GM21360 (cell line): Measurements from ENCODE around the gene ZNF598.
"Not testable (repeated sequence)": the region's sequence is repeated elsewhere in the genome, so short reads cannot be mapped to it uniquely, and the experiment has no call there.

Source experiments
- ATAC-seq: cut with Tn5 transposase; IDR thresholded peaks from one replicate; pipeline ENCODE4 v1.9.1; 2021; ENCODE audit warnings: mild to moderate bottlenecking, moderate library complexity; ENCODE audit not compliant: unreplicated experiment

Gene ZNF598

DNA sequence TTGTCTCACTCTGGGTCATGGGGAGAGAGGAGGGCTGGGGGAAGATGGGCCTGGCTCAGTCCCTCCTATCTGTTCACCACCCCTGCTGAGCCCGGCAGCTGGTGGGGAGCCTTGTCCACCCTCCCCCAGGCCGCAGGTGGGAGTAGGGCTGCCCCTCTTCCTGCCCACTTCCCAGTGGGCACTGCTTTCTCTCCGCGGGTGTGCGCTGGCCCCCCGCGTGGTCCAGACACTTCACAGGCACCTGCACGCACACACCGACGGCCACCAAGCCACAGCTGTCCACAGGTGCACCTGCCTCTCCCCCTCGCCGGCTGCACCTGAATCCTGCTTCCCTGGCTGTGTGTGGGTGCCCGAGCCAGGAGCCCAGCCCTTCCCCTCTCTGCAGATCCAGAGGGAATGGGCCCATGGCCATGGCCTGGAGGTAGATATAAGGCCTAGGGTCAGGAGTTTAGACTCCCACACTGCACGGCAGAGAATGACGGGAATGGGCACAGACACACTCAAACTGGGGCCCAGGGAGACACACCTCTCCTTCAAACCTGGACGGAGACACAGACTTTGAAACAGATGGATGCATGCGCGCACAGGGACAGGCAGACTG is 19.1 kb upstream of the ZNF598 start:
- no peak for ATAC-seq

DNA sequence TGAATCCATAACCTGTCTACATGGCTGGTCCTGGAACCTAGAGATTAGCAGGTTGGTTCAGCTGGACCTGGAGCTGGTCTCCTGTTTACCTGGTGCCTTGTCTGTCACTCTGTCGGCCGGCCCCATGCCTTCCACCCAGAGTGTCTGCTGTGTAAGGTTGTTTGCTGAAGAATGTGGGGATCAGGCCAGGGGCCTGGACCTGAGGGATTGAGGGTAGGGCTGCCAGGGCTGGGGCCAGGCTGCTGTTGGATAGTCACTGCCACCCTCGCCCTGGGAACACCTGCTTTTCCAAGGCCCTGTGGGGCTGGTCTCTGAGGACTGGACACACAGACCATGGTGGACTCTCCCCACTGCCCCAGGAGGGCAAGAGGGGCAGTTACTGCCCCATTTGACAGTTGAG is 18.5 kb upstream of the ZNF598 start:
- ATAC-seq, result no peak

DNA sequence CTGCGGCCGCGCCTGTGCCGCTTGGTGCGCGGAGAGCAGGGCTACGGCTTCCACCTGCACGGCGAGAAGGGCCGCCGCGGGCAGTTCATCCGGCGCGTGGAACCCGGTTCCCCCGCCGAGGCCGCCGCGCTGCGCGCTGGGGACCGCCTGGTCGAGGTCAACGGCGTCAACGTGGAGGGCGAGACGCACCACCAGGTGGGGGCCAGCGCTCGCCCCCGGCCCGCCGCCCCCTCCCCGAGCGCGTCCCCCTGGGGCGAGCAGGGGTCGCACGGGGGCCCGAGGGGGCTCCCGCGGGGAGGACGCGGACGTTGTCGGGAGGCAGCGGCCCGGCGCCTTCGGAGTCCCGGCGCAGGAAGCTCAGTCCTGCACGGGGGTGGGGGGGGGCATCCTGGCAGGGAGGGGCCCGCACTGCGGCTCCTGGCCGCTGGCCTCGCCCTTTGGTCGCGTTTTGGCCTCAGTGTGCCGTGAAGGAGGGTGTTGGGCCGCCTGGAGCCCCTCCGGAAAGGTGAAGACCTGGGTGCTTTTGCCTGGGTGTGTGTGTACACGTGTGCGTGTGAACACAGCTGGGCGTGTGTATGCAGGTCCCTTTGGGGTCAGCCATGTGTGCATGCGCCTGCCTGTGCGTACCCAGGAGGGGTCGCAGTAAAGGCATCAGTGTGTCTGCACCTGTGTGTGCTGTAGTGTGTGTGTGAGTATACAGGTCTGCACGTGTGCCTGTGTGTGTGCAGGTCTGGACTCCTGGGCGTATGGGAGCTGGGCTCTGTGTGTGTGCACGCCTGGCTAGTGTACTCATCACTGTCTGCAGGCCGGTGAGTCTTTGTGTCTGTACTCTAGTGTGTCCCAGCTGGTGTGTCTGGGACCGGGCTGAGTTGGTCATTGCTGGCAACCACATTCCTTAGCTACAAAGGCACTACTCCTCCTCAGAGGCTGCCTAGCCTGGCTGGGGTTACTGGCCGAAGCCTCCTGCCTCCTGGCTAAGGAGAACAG is 17.7 kb upstream of the ZNF598 start:
- no peak for ATAC-seq

DNA sequence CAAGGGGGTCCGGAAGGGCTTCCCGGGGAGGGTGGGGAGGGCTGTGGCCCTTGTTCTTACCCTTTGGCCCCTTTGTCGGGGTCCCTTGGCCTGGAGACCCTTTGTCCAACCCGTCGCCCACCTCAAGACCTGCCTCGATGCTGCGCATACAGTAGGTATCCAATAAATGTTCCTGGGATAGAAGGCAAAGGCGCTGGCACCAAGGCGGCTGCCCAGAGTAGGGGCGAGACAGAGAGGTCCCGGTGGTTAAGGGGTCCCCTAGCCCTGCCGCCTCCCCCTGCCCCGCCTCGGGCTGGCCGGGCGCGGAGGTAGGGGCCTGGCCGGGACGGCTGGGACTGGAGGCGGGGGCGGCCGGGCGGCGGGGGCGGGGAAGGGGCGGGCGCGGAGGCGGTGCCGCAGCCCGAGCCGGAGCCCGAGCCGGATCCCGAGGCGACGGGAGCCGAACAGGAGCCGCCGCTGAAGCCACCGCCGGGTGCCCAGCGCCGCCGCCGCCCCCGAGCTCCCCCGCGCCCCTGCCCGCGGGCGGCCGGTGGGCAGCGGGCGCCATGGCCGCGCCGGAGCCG is 16.9 kb upstream of the ZNF598 start, which contains the start of gene NHERF2:
Gene NHERF2 (plus strand): TSS at position 442 of the 563 bp plus-strand sequence. CDS start 104 bp downstream, at position 546.
- ATAC-seq, result no peak

DNA sequence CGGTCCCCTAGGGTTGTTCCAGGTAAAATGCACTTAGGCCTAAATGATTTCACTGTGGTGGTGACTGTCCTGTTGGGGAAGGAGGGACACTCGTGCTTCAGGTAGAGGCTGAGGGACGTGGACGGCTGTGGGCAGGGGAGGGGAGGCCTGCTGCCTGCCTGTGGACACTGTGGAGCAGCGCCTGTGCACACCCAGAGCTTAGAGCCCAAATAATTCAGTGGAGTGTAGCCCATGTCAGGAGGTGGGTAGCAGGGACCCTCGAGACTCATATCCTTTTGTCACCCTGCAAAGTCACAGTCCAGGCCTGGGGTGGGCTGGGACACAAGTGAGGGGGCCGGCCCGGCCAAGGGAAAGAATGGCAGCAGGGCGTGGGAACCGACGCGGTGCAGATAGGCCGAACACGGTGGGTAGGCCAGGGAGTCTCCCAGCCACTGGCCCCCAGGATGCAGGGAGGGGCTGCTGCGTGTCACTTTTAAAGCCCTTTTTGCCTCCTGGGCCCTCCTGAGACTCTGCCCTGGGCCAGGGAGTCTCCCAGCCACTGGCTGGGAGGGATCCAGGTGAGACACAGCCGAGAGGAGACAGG is 16.3 kb upstream of the ZNF598 start:
- ATAC-seq, result no peak

DNA sequence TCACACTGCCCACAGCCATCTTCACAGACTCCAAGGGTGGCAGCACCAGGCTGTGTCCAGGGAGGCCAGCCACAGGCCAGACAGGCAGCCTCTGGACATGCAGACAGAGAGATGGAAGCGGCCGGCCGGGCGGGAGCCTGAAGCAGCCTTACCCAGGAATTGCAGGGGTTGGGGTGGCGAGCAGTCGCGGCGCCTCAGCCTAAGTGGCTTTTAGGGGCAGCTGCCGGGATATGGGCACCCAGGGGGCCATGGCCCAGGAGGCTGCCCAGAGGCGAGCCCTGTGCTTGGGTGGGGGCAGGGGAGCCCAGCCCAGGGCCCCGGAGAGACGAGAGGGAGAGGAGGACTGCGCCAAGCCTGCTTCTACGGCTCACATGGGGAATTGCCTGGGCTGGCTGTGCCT is 15.6 kb upstream of the ZNF598 start:
- ATAC-seq, result no peak

DNA sequence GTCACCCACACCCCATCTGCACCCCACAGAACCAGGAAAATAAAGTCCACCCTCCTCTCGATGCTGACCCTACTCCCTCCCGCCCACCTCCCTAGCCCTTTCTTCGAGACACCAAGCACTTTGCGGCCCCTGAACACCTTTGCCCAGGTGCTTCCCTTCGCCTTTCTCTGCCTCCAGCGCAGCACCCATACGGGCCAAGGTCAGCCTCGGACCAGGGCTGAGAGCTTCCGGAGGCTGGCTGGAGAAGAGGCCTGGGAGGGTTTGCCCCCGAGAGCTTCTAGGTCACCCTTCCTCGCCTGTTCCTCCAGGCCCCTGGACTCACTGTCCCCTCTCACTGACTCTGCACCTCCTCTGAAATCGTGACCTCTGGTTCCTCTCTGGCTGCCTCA is 14.4 kb upstream of the ZNF598 start:
- no peak for ATAC-seq

DNA sequence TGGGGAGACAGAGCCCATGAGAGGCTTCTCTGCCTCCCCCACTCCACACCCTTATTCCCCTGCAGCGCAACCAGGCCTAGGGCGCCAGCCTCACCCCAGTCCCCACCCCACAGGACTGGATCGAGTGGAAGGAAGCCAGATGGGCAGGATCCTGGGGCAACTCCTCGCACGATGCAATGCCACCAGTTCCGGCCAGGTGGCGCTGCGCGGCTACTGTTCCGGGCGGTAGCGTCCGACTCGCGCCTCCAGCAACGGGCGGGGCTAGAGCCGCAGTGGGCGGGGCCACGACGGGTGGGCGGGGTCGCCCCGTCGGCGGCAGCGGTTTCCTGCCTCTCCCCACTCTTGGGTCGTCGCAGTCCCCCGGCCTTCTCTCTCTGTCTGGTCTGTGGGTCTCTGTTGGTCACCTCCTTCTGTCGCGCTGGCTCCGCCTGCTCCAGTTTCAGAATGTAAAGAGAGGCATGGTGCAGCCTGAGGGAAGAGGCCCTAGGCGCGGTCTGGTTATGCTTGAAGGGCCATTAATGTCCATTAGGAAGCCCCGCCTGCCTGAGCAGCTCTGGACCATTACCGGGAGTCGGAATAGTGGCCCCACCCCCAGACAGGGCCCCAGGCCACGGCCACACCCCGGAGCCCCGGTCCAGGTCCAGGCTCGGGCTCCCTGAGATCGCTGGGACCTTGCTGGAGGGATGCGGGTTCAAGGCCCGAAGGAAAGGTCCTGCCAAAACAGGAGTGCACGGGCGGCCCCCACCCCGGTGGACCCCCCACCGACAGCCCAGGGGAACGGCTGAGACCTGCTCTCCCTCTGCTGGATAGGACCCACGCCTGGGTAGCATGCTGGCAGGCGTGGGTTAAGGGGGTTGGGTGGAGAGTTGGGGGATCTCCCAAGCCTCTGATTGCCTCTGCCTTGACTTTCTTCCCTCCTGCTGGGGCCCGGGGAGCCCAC is 13.7 kb upstream of the ZNF598 start:
- peak; percentile 62 for ATAC-seq

DNA sequence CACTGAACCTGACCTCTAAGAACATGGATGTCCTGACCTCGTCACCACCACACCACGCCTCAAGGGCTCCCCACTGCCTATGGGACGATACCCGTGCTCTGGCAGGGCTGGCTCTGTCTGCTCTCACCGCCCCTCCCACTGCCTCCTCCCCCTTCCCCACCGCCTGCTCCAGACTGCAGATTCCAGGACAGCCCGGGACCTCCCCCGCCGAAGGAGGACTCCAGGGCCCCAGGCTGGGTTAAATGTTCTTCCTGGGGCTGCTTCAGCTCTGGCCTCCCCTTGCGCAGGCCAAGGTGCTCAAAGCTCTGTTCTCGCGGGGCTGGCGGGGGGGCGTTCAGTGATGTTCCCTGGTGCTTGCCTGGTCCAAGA is 13.1 kb upstream of the ZNF598 start:
- peak; percentile 14 for ATAC-seq

DNA sequence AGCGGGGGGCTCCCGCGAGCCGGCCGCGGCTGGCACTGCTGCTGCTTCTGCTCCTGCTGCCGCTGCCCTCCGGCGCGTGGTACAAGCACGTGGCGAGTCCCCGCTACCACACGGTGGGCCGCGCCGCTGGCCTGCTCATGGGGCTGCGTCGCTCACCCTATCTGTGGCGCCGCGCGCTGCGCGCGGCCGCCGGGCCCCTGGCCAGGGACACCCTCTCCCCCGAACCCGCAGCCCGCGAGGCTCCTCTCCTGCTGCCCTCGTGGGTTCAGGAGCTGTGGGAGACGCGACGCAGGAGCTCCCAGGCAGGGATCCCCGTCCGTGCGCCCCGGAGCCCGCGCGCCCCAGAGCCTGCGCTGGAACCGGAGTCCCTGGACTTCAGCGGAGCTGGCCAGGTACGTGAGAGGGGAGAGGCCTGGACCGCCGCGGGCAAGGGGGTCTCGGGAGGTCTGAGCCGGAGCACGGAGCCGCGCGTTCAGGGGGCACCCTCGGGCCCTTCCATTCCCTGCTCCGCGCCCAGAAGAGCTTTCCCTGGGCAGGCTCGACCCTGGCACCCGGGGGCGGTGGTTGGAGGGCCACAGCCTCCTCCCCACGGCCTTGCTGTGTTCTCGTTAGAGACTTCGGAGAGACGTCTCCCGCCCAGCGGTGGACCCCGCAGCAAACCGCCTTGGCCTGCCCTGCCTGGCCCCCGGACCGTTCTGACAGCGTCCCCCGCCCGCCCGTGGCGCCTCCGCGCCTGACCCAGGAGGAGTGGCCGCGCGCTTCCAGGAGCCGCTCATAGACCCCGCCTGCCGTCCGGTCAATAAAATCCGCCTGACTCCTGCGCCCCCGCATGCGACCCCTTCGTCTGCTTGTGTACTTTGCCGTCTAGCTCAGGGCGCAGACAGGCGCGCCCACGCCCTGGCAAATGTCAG is 10.6 kb upstream of the ZNF598 start:
- no peak for ATAC-seq

DNA sequence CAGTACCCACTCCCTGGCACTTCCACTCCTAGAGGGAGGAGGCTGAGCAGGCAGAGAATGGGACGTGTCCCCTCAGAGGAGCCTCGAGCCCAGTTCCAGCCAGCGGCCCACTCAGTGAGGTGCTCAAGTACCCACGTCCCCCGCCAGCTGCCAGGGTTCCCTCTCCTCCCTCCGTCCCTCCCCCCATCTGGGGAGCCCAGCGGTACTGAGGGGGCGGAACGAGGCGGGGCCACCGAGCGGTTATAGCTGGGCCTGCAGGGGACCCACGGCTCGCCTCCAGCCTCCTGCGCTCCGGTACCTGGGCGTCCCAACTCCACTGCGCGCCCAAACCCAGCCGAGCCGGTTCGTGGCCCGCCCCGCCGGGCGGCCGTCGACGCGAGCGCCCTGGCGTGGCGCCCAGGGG is 9.9 kb upstream of the ZNF598 start, which contains the start of gene NPW:
Gene NPW (plus strand): TSS at position 268 of the 403 bp plus-strand sequence.
- no peak for ATAC-seq

DNA sequence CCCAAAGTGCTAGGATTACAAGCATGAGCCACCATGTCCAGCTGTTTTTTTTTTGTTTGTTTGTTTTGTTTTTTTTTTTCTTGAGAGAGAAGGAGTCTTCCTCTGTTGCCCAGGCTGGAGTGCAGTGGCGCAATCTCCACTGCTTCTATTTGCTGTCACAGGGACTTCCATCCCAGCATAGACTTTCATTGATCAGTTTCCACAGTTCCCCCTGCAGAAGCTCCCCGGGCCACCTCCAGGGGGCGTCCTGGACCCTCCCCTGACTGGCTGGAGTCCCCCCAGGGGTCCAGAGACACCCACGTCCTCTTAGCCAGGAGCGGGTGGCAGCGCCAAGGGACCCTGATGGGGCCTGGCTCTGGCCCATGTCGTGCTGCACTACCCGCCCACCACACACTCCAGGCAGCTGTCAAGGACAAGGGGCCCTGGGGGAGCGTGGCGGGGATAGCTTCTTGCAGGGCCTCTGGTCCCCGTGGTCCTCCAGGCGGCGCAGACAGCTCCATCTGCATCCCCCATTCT is 6.8 kb upstream of the ZNF598 start:
- no peak for ATAC-seq

DNA sequence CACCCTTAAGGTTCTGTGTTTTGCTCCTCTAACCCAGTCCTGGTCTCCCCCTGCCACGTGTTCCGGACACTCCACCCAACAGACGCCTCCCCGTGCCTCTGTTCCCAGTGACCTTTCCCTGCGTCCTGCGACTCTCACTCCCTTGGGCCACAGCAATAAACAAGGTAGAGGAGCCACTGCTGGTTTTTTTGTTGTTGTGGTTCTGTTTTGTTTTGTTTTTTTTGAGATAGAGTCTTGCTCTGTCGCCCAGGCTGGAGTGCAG is 6.3 kb upstream of the ZNF598 start:
- ATAC-seq, result no peak

DNA sequence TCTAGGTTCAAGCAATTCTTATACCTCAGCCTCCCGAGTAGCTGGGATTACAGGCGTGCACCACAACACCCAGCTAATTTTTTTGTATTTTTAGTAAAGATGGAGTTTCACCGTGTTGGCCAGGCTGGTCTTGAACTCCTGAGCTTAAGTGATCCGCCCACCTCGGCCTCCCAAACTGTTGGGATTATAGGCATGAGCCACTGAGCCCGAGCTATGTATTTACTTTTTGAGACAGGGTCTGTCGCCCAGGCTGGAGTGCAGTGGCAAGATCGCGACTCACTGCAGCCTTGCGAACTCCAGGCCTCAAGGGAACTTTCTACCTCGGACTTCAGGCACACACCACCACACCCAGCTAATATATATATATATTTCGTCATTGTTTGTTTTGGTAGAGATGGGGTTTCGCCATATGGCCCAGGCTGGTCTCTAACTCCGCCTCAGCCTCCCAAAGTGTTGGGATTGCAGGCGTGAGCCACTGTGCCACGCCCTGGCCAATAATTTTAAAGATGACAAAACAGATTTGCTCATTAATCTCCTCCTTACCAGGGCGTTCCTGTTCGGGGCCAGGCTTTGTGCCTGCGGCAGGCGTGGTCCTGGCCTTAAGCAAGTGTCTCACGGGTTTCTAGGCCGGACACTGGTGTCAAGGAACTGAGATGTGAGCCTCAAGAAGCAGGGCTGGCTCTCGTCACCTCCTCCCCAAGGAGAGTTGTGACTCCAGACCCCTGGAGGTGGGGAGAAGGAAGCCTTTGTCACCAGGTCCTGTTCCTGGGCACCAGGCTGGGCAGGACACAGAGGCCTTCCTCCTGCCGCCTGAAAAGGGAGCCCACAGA is 5.7 kb upstream of the ZNF598 start:
- no peak for ATAC-seq

DNA sequence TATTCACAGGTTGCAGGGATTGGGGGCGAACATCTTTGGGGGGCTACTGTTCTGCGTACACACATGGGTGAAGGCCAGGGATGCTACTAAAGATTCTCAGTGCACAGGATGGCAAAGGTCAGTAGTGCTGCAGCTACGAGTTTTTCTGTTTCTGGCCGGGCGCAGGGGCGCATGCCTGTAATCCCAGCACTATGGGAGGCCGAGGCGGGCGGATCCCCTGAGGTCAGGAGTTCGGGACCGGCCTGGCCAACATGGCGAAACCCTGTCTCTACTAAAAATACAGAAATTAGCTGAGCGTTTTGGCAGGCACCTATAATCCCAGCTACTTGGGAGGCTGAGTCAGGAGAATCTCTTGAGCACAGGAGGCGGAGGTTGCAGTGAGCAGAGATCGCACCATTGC is 3.9 kb upstream of the ZNF598 start:
- ATAC-seq, result no peak

DNA sequence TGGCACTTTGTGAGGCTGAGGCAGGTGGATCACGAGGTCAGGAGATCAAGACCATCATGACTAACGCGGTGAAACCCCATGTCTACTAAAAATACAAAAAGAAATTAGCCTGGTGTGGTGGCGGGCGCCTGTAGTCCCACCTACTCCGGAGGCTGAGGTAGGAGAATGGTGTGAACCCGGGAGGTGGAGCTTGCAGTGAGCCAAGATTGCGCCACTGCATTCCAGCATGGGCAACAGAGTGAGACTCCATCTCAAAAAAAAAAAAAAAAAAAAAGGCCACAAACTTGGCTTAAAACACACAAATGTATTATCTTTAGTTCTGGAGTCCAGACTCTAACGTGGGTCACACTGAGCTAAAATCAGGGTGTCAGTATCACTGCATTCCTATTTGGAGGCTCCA is 2.1 kb upstream of the ZNF598 start:
- not testable (repeated sequence) for ATAC-seq

DNA sequence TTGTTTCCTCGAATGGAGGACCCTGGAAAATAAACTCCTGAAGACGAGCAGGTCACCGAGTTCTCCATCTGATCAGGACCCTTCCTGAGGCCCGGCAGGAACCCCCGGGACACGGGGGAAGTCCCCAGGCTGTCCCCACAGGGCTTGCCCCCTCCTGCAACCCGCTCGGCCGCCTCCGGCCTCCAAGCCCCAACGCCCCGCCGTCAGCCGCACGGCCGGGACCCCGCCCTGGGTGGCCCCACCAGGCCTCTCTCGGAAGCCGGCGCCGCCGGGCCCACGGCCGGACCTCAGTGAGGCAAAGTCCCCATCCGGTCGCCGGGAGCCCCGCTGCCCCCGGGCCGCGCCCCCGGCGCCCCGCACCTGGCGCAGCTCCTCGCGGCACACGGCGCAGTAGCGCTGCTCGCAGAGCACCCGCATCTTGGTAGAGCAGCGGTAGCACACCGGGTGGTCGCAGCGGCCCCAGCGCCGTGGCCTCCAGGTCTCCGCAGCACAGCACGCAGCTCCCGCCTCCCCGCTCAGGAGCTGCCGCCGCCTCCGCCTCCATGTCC is 383 bp downstream of the ZNF598 start:
- peak; percentile 29 for ATAC-seq

DNA sequence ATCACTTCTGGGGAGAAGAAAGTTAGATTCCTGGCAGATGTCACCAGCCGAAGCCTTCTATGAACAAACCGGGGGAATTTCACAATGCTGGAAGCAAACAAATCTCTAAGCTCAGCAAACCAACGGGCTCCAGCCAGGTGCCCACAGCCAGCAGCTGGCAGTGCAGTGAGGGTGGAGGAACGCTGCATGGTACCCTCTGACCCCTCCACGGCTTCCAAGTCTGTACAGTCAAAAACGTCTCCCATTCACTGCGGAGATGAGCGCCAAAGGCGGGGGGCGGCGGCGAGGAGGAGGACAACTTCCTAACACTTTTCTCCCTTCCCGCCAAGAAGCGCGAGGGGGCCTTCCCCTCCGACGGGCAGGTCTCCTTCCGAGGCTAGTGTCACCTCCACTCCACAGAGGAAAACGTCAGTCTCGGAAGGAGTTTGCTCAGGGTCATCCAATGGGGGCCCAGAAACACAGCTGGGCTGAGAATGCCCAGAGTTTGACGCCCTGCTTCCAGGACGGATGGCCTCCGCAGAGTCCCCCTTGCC is 924 bp downstream of the ZNF598 start:
- no peak for ATAC-seq
